Muscle of back (tissue), 11 donors: Measurements from ENCODE around the gene PRKD2. TPM values are rescaled to one million over a fixed set of nuclear protein-coding genes. Genes with fewer than 3 reads are reported as not detected.
A peak's percentile ranks its signal among the peaks of the same experiment; 100 is the strongest.
"Not testable (repeated sequence)": the region's sequence is repeated elsewhere in the genome, so short reads cannot be mapped to it uniquely, and the experiment has no call there.

ENCODE experiments used
- DNase-seq, 3 donors: peaks; one replicate each; pipeline versions ENCODE4 v3.0.0 to v3.0.0-alpha.2; 2013
- polyA plus RNA-seq, 10 donors: library from polyadenylated mRNA; unstranded; fragments of 120-200 nt; gene quantifications; one replicate each; pipeline ENCODE4 v1.2.1, GENCODE V29; 2013; ENCODE audit not compliant: insufficient read length in 10 of 10

The PRKD2 gene
- polyA plus RNA-seq, 10 donors, result 17.4 to 32.9 (median 20.5) TPM

GRCh38 chr19:46634656-46635218, 82.2 kb downstream of the PRKD2 start:
- no peak for DNase-seq

GRCh38 chr19:46634045-46634655, 82.8 kb downstream of the PRKD2 start:
- peak; percentile 58 to 66 (median 59) for DNase-seq

GRCh38 chr19:46633130-46633529, 83.8 kb downstream of the PRKD2 start:
- DNase-seq, result no peak

GRCh38 chr19:46631481-46631880, 85.4 kb downstream of the PRKD2 start:
- peak in 1 of 3 donors; percentile 73 for DNase-seq

GRCh38 chr19:46630586-46631205, 86.2 kb downstream of the PRKD2 start:
- no peak for DNase-seq

GRCh38 chr19:46629546-46630025, 87.3 kb downstream of the PRKD2 start:
- DNase-seq, result no peak

- DNase-seq, result not testable (repeated sequence)
These were observed 87.9 kb downstream of the PRKD2 start for GRCh38 chr19:46628970-46629369.

GRCh38 chr19:46626446-46626845, 90.5 kb downstream of the PRKD2 start:
- DNase-seq, result no peak

- DNase-seq, result no peak
These were observed 91.2 kb downstream of the PRKD2 start for GRCh38 chr19:46625731-46626130.

GRCh38 chr19:46624958-46625661, 91.8 kb downstream of the PRKD2 start, which contains the start of gene PTGIR:
TSS of gene PTGIR (minus strand) at chr19:46625089. CDS start at chr19:46624225, 864 bp downstream.
- DNase-seq, result peak; percentile 66 to 89 (median 77)

Other genes starting within 250 kb of the PRKD2 start
- 10 to 100 TPM; 27.2 to 52.9 (median 43.9) TPM for gene PNMA8A, start 245.6 kb downstream of the PRKD2 start, polyA plus RNA-seq
- 1 to 10 TPM; 2.0 to 4.9 (median 3.1) TPM for gene PNMA8B, start 221.2 kb downstream of the PRKD2 start, polyA plus RNA-seq
- 100 to 1,000 TPM; 173 to 292 (median 221) TPM for gene CALM3, start 115.8 kb downstream of the PRKD2 start, polyA plus RNA-seq
- 1 to 10 TPM; 1.8 to 4.8 (median 3.4) TPM for gene PTGIR, start 92.0 kb downstream of the PRKD2 start, polyA plus RNA-seq
- gene GNG8, start 80.9 kb downstream of the PRKD2 start, polyA plus RNA-seq, result 1 to 10 TPM in 1 of 10 donors, under 1 TPM in 2, not detected in 7; 0.65 to 1.9 (median 0.80) TPM
- gene DACT3, start 55.9 kb downstream of the PRKD2 start, polyA plus RNA-seq, result 10 to 100 TPM; 11.1 to 22.7 (median 14.4) TPM
- gene FKRP, start 28.9 kb upstream of the PRKD2 start, polyA plus RNA-seq, result 10 to 100 TPM; 12.5 to 21.1 (median 16.7) TPM
- gene STRN4, start 29.3 kb upstream of the PRKD2 start, polyA plus RNA-seq, result 10 to 100 TPM; 39.6 to 61.4 (median 45.5) TPM
- 10 to 100 TPM; 17.0 to 33.9 (median 21.3) TPM for gene SLC1A5, start 71.5 kb upstream of the PRKD2 start, polyA plus RNA-seq
- 10 to 100 TPM; 40.2 to 80.4 (median 54.6) TPM for gene AP2S1, start 133.7 kb upstream of the PRKD2 start, polyA plus RNA-seq
- 10 to 100 TPM; 32.3 to 44.8 (median 37.1) TPM for gene ARHGAP35, start 143.9 kb upstream of the PRKD2 start, polyA plus RNA-seq